Measurements from ENCODE around the gene AHI1. TPM values are rescaled to one million over a fixed set of nuclear protein-coding genes. Genes with fewer than 3 reads are reported as not detected.
"Not testable (repeated sequence)": the region's sequence is repeated elsewhere in the genome, so short reads cannot be mapped to it uniquely, and the experiment has no call there.

AHI1 gene
- total RNA-seq, 1 donor from 2014 or later = 33.5 TPM

DNA sequence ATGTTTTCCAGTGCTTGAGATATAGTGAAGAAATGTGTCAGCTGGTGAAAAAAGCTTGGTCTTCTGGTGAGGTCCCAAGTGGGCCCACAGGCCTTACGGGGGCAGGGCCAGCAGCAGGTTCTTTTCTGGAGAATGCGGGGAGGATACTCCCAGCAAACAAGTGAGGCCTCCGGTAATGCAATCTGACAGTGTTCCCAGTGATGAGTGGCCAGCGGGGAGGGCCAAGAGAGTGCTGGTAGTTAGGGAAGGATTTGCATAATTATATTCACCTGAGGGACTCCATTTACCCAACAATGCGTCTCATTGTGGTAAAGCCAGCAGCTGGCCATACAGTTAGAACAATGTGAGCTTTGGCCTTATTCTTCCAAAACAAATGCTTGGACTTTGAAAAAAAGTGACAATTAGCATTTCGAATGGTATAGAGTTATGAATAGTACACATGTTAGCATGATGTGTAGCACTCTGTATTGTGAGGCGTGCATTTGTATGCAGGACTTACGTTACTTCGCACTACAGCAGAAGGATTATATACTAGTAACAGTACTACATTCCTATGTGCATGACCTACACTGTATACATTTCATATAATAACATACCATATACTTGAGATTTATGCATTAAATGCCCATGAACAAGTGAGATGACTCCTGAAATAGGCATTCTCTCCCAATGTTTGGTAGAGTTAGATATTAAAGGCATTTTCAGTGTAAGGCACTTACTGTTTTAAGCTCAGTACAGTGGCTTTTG lies 246.6 kb downstream of the AHI1 start:
- Mint-ChIP-seq H3K4me1 (ENCODE audit: unreplicated experiment) (peaks cover 19% of the 10 kb centered on the region), H3K36me3 (ENCODE audit: unreplicated experiment) (no peaks in the 10 kb centered on the region), H3K4me3 (ENCODE audit: unreplicated experiment) (no peak overlapping the region), H3K9me3 (ENCODE audit: unreplicated experiment) (no peaks in the 10 kb centered on the region), H3K27me3 (ENCODE audit: unreplicated experiment) (no peaks in the 10 kb centered on the region), H3K27ac (ENCODE audit: unreplicated experiment) (no peak overlapping the region)
- TF ChIP-seq, protein P1, sequence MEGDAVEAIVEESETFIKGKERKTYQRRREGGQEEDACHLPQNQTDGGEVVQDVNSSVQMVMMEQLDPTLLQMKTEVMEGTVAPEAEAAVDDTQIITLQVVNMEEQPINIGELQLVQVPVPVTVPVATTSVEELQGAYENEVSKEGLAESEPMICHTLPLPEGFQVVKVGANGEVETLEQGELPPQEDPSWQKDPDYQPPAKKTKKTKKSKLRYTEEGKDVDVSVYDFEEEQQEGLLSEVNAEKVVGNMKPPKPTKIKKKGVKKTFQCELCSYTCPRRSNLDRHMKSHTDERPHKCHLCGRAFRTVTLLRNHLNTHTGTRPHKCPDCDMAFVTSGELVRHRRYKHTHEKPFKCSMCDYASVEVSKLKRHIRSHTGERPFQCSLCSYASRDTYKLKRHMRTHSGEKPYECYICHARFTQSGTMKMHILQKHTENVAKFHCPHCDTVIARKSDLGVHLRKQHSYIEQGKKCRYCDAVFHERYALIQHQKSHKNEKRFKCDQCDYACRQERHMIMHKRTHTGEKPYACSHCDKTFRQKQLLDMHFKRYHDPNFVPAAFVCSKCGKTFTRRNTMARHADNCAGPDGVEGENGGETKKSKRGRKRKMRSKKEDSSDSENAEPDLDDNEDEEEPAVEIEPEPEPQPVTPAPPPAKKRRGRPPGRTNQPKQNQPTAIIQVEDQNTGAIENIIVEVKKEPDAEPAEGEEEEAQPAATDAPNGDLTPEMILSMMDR (IDR thresholded peaks at IDR 0.05) = no peak
- DNase-seq (ENCODE audit: extremely low spot score, unreplicated experiment) = no peak

DNA sequence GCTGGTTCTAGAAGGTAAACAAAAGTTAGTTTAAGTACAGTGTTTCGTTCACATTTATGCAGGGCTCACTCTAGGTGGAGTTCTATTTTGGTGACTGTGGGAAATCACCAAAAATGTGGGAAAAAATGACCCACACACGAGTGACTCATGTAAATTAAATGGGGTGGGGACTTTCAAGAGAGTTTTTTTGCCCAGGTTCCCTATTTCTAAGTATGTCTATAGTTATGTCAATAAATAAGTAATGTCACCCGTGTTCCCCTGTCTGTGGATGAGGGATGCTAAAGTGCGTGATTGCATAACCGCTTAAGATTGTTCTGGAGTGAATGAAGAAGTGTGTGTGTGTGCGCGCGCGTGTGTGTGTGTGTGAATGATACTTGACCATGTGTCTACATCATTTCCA lies 247.3 kb downstream of the AHI1 start:
- no peaks in the 10 kb centered on the region for H3K27me3 Mint-ChIP-seq (ENCODE audit: unreplicated experiment)
- TF ChIP-seq, protein P1 (IDR thresholded peaks at IDR 0.05) = no peak
- no peak overlapping the region for H3K27ac Mint-ChIP-seq (ENCODE audit: unreplicated experiment)
- H3K9me3 Mint-ChIP-seq (ENCODE audit: unreplicated experiment) = no peaks in the 10 kb centered on the region
- DNase-seq (ENCODE audit: extremely low spot score, unreplicated experiment) = no peak
- peaks cover 19% of the 10 kb centered on the region for H3K4me1 Mint-ChIP-seq (ENCODE audit: unreplicated experiment)
- no peaks in the 10 kb centered on the region for H3K36me3 Mint-ChIP-seq (ENCODE audit: unreplicated experiment)
- no peak overlapping the region for H3K4me3 Mint-ChIP-seq (ENCODE audit: unreplicated experiment)

DNA sequence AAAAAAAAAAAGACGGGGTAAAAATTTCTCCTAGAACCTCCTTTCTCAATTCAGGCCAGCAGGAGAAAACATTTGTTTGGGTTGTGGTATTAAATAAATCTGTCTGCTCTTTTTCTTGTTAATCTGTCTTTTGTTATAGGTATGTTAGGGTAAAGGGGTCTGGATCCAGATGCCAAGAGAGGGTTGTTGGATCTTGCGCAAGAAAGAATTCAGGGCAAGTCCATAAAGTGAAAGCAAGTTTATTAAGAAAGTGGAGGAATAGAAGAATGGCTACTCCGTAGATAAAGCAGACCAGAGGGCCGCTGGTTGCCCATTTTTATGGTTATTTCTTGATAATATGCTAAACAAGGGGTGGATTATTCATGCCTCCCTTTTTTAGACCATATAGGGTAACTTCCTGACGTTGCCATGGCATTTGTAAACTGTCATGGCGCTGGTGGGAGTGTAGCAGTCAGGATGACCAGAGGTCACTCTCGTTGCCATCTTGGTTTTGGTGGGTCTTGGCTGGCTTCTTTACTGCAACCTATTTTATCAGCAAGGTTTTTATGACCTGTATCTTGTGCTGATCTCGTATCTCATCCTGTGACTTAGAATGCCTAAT lies 251.0 kb downstream of the AHI1 start:
- H3K4me1 Mint-ChIP-seq (ENCODE audit: unreplicated experiment) = peaks cover 12% of the 10 kb centered on the region

DNA sequence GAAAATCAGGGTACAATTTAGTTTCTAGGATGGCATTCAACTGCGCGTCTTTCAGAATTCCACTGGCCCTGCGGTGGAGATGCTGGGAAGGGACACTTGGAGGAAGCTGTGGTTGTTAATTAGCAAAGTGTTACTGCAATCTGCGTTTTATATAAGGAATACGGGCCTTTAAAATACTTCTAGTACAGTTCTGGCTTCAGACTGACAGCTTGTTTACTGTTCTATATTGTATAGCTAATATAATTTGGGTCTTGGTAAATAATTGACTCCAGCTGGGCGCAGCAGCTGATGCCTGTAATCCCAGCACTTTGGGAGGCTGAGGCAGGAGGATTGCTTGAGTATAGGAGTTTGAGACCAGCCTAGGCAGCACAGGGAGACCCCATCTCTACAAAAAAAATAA lies 252.7 kb downstream of the AHI1 start:
- DNase-seq (ENCODE audit: extremely low spot score, unreplicated experiment) = no peak
- Mint-ChIP-seq H3K27ac (ENCODE audit: unreplicated experiment) (no peak overlapping the region), H3K4me3 (ENCODE audit: unreplicated experiment) (no peak overlapping the region), H3K27me3 (ENCODE audit: unreplicated experiment) (no peaks in the 10 kb centered on the region), H3K36me3 (ENCODE audit: unreplicated experiment) (no peaks in the 10 kb centered on the region), H3K4me1 (ENCODE audit: unreplicated experiment) (peaks cover 2% of the 10 kb centered on the region), H3K9me3 (ENCODE audit: unreplicated experiment) (no peaks in the 10 kb centered on the region)
- TF ChIP-seq, protein P1 (IDR thresholded peaks at IDR 0.05) = no peak

More for the DNA sequence above, 251.0 kb downstream of the AHI1 start:
- H3K27ac Mint-ChIP-seq (ENCODE audit: unreplicated experiment); H3K36me3 Mint-ChIP-seq (ENCODE audit: unreplicated experiment); H3K27me3 Mint-ChIP-seq (ENCODE audit: unreplicated experiment); DNase-seq (ENCODE audit: extremely low spot score, unreplicated experiment); H3K4me3 Mint-ChIP-seq (ENCODE audit: unreplicated experiment); H3K9me3 Mint-ChIP-seq (ENCODE audit: unreplicated experiment): not testable (repeated sequence)

DNA sequence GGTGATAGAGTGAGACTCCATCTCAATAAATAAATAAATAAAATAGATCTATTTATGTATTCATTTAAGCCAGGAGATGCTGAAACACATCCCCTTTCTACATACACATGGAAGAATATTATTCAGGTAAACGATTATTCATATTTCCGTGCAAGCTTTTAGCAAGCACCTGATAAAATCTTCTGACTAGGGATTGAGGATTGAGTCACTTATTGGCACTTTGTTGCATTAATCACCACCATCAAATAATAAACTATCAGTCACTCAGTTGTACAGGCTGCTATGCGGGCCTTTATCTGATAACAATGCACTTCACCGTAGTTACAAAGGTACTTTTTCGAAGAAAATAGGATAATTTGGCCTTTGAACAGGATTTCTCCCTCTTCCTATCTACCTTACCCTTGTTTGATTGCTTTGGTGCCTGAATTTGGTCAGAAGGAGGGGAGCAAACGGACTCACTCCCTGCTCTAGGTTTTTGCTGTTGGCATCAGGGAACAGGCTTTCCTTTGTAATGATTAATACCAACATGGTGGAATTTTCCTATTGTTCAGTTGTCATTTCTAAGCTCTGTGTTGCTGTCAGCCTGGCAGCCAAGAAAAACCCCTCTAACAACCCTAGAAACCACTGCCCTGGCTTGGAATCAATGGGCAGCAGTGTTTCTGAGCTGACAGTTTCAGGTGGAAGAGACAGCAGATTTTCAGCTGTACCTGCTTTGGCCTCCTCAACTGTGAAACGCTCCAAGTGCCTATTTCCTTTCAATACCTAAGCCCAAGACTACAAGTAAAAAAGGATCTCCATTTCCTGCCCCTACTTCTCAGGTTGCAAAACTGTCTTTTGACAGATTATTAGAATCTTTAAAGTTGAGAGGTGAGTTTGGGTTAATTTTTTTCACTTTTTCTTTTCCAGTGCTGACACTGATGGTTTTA lies 253.4 kb downstream of the AHI1 start:
- H3K27ac Mint-ChIP-seq (ENCODE audit: unreplicated experiment) = no peak overlapping the region
- no peak for DNase-seq (ENCODE audit: extremely low spot score, unreplicated experiment)

More for the DNA sequence above, 253.4 kb downstream of the AHI1 start:
- Mint-ChIP-seq H3K4me1 (ENCODE audit: unreplicated experiment) (no peaks in the 10 kb centered on the region), H3K27me3 (ENCODE audit: unreplicated experiment) (no peaks in the 10 kb centered on the region), H3K9me3 (ENCODE audit: unreplicated experiment) (no peaks in the 10 kb centered on the region), H3K36me3 (ENCODE audit: unreplicated experiment) (no peaks in the 10 kb centered on the region), H3K4me3 (ENCODE audit: unreplicated experiment) (no peak overlapping the region)
- TF ChIP-seq, protein P1 (IDR thresholded peaks at IDR 0.05) = no peak

Measured in osteocyte (in vitro differentiated cells).